ENCODE data around the gene AHRR. TPM values are rescaled to one million over a fixed set of nuclear protein-coding genes. Genes with fewer than 3 reads are reported as not detected.

Gene AHRR
- total RNA-seq, 1 donor from 2014 or later, result 1.0 TPM

- Mint-ChIP-seq H3K36me3 (ENCODE audit: low read depth) (no peaks in the 10 kb centered on the region), H3K27ac (ENCODE audit: unreplicated experiment) (no peak overlapping the region), H3K4me3 (no peak overlapping the region), H3K27me3 (ENCODE audit: low read depth) (peaks cover 6% of the 10 kb centered on the region), H3K9me3 (no peaks in the 10 kb centered on the region), H3K4me1 (peaks cover 8% of the 10 kb centered on the region)
- no peak for TF ChIP-seq CTCF (conservative IDR thresholded peaks at IDR 0.05)
- DNase-seq (ENCODE audit: low read depth, low spot score), result no peak
Observed at GRCh38 chr5:313265-313664, 8.2 kb upstream of the AHRR start.

- no peak for TF ChIP-seq CTCF (conservative IDR thresholded peaks at IDR 0.05)
- Mint-ChIP-seq H3K9me3 (no peaks in the 10 kb centered on the region), H3K36me3 (ENCODE audit: low read depth) (no peaks in the 10 kb centered on the region), H3K4me1 (peaks cover 8% of the 10 kb centered on the region), H3K27ac (ENCODE audit: unreplicated experiment) (no peak overlapping the region), H3K27me3 (ENCODE audit: low read depth) (peaks cover 10% of the 10 kb centered on the region), H3K4me3 (no peak overlapping the region)
- DNase-seq (ENCODE audit: low read depth, low spot score), result no peak
Observed at GRCh38 chr5:313806-314376, 7.6 kb upstream of the AHRR start.

- H3K4me3 Mint-ChIP-seq, result no peak overlapping the region
- no peak overlapping the region for H3K27ac Mint-ChIP-seq (ENCODE audit: unreplicated experiment)
- no peak for DNase-seq (ENCODE audit: low read depth, low spot score)
Observed at GRCh38 chr5:314676-315487, 6.6 kb upstream of the AHRR start.

GRCh38 chr5:315488-316209, 5.9 kb upstream of the AHRR start:
- no peak overlapping the region for H3K4me3 Mint-ChIP-seq
- no peaks in the 10 kb centered on the region for H3K9me3 Mint-ChIP-seq
- DNase-seq (ENCODE audit: low read depth, low spot score), result no peak
- peaks cover 11% of the 10 kb centered on the region for H3K4me1 Mint-ChIP-seq
- no peak for TF ChIP-seq CTCF (conservative IDR thresholded peaks at IDR 0.05)
- H3K36me3 Mint-ChIP-seq (ENCODE audit: low read depth), result no peaks in the 10 kb centered on the region
- H3K27me3 Mint-ChIP-seq (ENCODE audit: low read depth), result peaks cover 28% of the 10 kb centered on the region
- no peak overlapping the region for H3K27ac Mint-ChIP-seq (ENCODE audit: unreplicated experiment)

More at GRCh38 chr5:314676-315487, 6.6 kb upstream of the AHRR start:
- Mint-ChIP-seq H3K4me1 (peaks cover 8% of the 10 kb centered on the region), H3K9me3 (no peaks in the 10 kb centered on the region), H3K27me3 (ENCODE audit: low read depth) (peaks cover 20% of the 10 kb centered on the region), H3K36me3 (ENCODE audit: low read depth) (no peaks in the 10 kb centered on the region)
- TF ChIP-seq CTCF (conservative IDR thresholded peaks at IDR 0.05), result no peak

- no peaks in the 10 kb centered on the region for H3K36me3 Mint-ChIP-seq (ENCODE audit: low read depth)
- H3K27ac Mint-ChIP-seq (ENCODE audit: unreplicated experiment), result no peak overlapping the region
- H3K4me1 Mint-ChIP-seq, result peaks cover 4% of the 10 kb centered on the region
- peaks cover 35% of the 10 kb centered on the region for H3K27me3 Mint-ChIP-seq (ENCODE audit: low read depth)
- no peak for DNase-seq (ENCODE audit: low read depth, low spot score)
- H3K9me3 Mint-ChIP-seq, result no peaks in the 10 kb centered on the region
- H3K4me3 Mint-ChIP-seq, result no peak overlapping the region
- TF ChIP-seq CTCF (conservative IDR thresholded peaks at IDR 0.05), result no peak
Observed at GRCh38 chr5:316210-317085, 5.1 kb upstream of the AHRR start.

Measured in neural crest cell (in vitro differentiated cells).